Lung microvascular endothelial cell (primary cell): Measurements from ENCODE around the gene COPS4. TPM values are rescaled to one million over a fixed set of nuclear protein-coding genes. Genes with fewer than 3 reads are reported as not detected.
"Not testable (repeated sequence)": the region's sequence is repeated elsewhere in the genome, so short reads cannot be mapped to it uniquely, and the experiment has no call there.

ENCODE experiments used
- DNase-seq, 2 donors: peaks; one replicate each; pipeline versions ENCODE4 v3.0.0 to v3.0.0-alpha.2; 2010; ENCODE audit warnings: low read depth in 2 of 2
- total RNA-seq: library from RNA; depleted of rRNA; stranded (reverse); fragments of >200 nt; gene quantifications from 2 replicates; pipeline ENCODE4 v1.2.1, GENCODE V29; 2014

Gene COPS4
- total RNA-seq, 1 donor from 2014 or later, result 73.2 TPM

DNA sequence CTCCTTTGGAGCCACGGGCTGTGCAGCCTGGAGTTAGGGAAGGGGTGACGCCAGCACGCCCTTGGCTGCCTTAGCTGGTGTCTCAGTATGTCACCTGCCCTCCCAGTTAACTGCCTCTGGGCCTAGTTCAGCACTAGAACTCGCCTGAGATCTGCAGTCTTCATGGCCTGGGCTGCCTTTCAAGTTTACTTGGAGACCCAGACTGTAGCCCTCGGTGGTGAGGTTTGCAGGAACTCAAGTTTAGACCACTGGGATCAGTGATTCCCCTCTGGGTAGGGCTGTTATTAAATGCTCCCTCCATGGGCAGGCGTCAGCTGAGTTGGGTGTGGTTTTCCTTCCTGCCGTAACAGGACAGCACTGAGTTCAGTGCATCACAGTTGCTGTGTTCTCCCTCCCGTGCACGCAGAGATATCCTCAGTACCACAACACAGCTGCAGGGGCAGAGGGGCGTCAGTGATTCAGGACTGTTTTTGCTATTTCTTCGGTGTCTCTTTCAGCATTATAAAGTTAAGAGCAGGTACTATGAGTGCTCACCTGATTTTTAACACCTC is 49.0 kb downstream of the COPS4 start:
- DNase-seq, result peak; percentile 45 to 84

DNA sequence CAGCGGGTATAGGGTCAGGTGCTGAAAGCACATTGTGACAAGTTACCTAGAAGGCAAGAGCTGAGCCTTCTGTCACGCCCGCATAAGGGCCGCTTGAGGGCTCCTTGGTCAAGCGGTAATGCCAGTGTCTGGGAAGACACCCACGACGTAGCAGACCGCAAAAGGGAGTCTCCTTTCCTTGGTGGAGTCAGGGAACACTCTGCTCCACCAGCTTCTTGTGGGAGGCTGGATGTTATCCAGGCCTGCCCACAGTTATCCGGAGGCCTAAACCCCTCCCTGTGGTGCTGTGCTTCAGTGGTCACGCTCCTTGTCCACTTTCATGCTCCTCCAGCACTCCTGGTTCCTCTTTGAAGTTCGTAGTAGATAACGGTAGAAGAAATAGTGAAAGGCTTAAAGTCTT is 50.0 kb downstream of the COPS4 start:
- DNase-seq, result not testable (repeated sequence)

DNA sequence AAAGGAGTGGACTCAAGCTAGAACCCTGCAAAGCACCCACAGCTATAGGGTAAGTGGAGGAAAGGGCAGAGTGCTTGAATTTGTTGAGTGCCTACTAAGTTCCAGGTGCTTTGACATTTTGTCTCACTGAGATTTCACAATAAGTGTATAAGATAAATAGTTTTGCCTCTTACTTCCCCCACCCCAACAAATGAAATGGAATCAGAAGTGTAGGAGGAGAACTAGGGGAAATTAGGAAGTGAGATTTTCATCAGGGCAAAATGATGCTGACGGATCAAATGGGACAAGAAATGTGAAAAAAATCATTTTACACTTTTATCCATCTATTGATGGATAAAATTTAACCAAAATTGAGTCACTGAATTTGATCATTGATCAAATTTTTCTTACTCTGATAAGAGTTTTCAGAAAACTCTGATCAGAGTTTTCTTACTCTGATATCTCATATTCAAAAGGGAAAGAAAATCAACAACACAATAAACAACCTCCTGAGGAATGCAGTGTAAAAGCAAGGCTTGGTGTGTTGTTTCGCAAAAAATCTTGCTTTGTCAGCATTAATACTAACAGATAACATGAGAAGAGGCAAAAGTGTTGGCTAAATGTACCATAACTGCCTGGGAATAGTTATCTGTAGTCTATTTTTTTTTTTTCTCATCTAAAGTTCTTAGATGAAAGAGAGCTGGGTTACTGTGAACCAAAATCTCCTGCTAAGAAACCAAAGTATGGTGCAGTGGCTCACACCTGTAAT is 54.6 kb downstream of the COPS4 start:
- DNase-seq, result no peak

DNA sequence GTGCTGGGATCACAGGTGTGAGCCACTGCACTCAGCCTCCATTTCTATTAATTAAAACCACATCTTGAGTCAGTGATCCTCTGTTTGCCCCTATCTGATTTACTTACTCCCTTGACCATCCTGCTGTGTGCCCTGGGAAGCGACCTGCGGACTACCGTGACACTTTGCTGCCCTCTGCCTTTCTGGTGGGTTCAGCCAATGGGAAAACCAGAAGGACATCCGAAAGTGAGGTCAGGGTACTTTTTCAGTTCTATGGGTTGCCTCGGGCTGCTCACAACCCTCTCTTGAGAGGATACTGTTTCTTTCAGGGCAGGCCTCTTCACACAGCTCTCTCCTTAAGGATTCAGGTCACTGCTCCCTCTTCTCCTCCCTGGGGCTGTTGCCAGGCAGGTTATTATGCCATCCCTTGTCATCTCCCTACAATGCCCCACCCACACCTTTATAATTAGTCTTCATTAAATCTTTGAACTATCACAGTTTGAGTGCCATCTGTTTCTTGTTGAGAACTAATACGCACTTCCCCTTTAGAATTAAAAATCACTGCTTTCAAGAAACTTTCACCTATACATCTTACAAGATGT is 58.2 kb downstream of the COPS4 start:
- DNase-seq, result no peak

DNA sequence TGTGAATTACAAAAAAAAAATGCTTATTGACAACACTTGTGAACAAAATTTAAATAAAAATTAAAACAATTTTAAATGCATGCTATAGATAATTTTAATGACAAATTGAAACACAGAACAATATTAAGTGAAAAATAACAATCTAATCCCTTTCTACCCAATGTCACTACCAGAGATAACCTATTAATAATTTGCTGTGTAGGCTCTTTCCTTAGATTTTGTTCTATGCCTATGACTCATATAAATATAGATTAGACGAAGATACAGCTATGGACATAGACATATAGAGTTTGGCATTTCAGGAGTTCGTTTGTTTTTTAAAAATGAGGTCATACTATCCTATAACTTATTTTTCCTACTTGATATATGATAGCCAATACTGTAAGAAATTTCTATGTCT is 61.4 kb downstream of the COPS4 start:
- DNase-seq, result no peak

DNA sequence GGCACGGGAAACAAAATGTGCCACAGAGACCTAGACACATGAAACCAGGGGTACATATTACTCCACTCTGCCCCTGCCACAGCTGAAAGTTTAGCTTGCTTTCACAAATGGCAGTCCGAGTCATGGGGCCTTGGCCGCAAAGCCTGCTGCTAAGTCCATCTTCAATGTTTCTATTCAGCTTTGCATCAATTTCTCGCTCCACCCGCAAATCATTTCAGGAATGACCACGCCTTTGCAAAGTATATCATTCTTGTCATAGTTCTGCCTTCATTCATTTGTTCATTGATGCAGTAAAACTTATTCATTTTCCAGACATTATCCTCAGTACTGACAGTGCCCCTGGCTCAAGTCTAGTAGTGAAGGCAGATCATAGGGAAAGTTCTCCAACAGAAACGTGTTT is 70.0 kb downstream of the COPS4 start:
- DNase-seq, result no peak

DNA sequence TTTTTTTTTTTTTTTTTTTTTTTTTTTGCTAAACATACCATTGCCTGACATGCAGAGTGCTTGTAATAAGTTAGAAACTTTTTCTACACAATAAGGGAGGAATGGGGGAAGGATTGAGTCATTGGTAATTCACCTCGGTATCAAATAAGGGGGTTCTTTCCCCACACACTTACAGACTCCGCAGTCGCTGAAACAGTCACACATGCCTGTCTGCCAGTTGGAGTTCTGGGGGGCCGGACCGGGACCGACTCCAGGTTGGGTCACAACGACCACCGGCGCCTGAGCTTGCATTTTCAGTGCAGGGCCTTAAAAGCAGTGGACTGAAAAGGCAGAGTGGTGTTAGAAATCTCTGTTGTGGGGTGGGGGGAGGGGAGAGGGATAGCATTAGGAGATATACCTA is 72.6 kb downstream of the COPS4 start:
- no peak for DNase-seq

DNA sequence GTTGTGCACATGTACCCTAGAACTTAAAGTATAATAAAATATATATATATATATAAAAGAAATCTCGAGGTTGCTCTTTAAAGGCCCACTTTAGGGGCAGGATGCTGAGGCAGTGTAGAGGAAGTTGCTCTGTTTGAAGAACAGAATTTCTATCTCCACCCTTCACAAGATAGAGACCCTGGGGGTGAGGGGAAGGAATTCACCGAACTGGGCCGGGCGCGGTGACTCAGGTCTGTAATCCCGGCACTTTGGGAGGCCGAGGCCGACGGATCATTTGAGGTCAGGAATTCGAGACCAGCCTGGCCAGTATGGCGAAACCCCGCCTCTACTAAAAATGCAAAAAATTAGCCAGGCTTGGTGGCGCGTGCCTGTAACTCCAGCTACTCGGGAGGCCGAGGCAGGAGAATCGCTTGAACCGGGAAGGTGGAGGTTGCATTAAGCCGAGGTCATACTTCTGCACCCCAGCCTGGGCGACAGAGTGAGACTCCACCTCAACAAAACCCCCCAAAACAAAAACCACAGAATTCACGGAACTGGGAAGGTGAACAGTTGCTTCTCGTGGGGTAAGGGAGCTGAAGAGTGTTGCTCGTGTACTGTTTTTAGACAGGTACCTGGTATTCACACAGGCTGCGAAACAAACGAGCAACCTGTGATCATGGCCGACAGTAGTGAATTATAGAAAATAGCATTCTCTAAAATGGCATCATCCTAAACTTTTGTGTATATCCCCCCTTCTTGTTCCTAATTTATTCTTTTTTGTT is 73.3 kb downstream of the COPS4 start:
- DNase-seq, result no peak

DNA sequence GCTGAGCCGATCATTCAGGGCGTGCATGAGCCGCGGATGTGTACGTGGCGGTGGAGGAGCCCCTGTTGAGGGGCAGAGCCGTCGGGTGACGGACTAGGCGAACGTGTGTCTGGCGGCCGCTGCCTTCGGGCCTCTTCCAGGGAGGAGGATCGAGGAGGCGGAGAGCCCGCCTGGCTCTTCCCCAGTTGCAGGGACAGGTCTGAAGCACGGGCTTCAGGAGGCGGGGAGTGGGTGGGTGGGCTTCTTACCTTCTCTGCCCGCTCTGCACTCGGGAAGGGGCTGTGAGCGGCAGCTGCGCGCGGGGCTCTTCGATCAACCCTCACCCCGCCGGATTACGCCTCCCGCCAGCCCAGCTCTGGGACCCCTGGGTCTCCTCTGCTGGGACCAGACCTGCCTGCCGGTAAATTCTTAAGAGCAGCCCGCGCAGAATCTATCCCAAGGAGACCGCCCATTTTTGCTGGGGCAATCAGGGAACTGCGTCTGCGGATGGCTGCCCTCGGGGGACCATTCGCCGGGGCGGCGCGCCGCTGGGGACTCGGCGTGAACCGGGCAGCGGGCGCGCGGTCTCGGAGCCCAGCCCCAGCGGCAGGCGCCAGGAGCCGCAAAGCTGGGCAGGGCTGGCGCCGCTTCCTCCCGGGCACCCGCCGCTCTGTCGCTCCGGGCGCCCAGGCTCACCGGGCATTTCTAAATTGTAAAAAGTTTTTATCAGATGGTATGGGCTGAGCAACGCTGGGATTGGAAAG is 74.7 kb downstream of the COPS4 start:
- peak; percentile 19 to 43 for DNase-seq

DNA sequence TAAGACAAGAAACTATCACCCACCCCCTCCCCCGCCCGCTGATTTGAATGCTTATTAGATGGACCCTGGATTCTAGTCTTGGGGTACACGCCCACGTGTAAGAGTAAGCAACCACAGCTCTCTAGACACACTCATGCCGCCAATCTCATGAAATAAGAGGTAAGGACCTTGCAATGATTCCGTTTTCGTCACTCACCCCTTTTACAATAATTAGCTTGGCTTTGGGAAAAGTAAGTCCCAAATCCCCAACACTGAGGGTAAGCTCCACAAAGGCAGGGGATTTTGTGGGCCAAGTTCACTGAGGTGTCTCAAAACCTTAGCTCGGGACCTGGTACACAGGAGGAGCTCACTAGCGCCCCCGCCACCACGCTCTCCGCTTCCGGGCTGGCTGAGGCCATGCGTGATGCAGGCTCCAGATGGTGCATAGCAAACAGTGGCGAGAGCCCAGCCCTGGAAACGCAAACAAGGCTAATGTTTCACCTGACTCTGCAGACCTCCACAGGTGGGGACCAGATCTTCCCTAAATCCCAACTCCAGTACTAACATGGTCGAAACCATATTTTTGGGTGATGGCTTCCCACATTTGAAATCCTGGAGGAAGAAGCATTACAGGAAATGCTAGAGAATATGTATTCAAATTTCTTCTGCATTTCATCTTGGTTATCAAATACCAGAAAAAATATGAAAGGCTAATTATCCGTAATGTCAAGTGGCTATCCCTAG is 75.4 kb downstream of the COPS4 start:
- peak; percentile 73 to 81 for DNase-seq

DNA sequence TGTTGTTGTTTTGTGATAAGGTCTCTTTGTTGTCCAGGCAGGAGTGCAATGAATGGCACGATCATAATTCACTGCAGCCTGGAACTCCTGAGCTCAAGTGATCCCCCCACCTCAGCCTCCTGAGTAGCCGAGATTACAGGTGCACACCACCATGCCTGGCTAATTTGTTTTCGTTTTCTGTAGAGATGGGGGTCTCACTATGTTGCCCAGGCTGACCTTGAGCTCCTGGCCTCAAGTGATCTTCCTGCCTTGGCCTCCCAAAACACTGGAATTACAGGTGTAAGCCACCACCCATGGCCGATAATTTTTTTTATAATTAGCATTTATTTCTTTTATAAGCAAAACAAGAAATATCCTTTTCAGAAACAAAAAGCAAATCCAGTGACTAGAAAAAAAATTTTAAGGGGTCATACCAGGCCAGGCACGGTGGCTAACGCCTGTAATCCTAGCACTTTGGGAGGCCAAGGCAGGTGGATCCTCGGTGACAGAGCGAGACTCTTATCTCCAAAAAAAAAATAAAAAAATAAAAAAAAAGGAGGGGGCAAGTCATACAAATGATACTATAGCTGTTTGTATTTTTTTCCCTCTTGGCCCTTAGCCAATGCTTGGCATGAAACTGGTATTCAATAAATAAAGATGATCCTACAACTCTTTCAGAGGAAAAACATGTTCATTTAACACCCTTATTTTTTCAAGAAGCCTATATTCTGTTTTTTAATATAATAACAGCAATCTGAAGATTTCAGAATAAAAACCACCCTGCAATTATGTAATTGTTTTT is 76.2 kb downstream of the COPS4 start:
- no peak for DNase-seq

DNA sequence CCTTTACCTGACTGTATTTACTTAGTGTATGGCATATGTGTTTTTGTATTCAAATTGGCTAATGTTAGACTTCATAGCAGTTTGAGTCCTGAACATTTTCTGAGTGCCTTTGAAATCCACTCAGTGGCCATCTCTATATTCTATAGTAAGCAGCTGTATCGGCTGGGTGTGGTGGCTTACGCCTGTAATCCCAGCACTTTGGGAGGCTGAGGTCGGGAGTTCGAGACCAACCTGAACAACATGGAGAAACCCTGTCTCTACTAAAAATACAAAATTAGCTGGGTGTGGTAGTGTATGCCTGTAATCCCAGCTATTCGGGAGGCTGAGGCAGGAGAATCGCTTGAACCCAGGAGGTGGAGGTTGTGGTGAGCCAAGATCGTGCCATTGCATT is 76.8 kb downstream of the COPS4 start:
- DNase-seq, result not testable (repeated sequence)

DNA sequence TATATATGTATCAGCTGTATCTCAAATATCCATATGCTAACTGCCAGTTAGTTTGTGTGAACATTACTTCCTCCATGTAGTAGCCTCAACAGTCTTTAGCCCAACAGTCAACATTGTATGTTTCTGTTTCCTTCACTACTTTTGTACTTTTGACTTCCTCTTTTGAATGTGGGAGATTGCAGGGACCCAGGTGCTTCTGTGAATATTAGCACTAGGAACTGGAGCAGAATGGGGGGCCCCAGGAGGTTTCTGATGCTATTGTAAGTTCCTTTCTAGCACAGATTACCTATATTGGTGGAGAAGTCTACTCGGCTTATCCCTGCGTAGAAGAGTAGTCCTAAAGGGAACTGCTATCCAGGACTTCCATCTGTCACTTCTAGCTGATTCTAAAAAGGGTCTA is 77.2 kb downstream of the COPS4 start:
- no peak for DNase-seq

DNA sequence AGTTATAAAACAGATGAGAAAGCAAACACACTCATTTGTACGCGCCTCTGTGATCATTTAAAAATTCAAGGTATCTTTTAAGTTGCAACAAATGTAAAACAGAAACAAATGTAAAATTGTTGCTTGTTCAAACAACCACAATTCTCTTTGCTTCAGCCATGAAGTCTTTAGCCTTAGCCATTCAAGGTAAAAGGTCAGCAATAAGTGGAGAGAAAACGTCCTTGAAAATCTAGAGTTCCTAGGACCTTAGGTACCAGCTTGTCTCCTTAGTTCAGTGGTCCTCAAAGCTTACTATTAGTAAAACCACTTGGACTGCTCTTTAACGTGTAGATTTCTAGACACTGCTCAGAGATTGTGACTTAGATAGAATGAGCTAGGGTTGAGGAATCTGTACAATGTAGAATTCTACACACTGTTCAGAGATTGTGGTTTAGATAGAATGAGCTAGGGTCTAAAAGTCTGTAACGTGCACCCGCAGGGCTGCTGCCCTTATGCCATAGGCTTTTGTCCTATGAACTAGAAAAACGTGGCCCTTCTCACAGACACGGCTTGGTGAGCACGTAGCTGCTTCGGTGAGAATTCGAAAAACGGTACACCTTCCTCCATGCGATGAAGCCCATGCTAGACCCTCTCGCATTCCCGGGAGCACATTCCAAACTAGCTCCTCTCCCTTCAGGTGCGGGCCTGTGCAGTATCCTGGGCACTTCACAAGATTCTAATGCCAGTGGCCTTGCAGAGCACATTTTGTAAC is 77.9 kb downstream of the COPS4 start:
- no peak for DNase-seq

DNA sequence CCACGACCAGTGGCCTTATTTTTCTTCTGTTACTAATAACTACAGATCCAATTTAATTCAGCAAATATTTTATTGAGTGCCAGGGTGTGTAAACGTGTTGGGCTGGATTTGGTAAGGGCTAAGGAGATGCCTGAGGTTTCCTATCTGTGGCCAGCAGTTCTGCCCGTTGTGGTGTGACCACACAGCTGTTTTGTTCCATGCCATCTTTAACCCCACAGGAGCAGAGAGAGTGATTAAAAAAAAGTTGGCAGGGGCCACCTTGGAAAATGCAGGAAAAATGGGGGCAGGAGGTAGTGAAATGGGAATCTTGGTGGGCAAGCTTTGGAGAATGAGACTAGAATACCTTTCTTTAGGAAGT is 78.4 kb downstream of the COPS4 start:
- no peak for DNase-seq

DNA sequence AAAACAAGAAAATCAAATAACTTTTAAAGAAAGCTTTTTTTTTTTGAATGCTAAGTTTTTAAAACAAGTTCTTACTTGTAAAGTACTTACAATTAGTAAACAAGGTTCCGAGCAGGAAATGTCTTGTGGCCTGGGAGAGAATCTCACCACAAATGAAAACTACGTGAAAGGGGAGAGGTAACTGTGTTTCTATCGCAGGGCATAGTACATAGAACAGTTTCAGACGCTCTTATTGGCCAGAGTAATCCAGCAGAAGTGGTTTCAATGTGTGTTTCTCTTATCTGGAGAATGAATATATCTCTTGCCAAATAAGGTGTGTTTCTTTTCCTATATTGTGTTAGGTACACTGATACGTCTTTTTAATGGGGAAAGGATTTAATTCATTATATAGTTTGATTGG is 79.6 kb downstream of the COPS4 start, which contains the start of gene PLAC8:
TSS of gene PLAC8 (minus strand) at position 154 of the 400 bp plus-strand sequence. CDS start 6,808 bp downstream, outside the sequence.
- no peak for DNase-seq

DNA sequence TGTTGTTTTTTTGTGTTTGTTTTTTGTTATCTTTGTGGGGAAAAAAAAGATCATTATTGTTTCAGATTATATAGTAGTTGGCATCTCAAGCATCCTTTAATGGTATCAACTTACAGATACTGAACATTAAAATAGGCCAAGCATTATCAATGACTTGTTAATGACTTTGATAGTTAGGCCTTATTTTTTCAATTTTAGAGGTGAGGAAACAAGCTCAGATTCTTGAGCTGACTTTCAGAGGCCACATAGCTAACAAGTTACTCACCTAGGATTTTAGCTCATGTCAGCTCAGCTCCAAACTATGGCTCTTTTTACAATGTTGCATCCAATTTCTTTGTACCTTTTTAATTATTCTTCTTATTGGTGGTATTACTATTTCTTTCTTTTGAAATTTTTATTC is 80.0 kb downstream of the COPS4 start:
- no peak for DNase-seq

DNA sequence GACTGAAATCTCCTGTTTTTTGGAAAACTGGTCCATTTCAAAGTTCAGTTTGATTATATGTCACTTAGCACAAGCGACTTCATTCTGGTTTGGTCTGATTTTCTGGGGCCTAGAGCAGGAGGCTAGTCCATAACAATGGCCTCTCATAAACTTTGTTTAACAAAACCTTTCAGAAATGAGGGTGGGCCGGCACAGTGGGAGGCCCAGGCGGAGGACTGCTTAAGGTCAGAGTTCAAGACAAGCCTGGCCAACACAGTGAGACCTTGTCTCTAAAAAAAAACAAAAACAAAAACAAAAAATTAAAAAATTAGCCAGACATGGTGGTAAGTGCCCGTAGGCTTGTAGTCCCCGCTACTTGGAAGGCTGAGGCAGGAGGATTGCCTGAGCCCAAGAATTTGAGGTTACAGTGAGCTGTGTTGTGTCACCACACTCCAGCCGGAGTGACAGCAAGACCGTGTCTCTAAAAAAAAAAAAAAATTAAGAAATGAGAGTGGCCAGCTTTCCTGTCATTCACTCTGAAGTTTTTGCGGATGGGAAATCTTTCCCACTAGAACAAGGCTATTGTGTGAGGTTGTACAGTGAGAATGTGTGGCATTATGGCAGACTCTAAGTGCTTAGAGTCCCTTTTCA is 80.8 kb downstream of the COPS4 start:
- no peak for DNase-seq

DNA sequence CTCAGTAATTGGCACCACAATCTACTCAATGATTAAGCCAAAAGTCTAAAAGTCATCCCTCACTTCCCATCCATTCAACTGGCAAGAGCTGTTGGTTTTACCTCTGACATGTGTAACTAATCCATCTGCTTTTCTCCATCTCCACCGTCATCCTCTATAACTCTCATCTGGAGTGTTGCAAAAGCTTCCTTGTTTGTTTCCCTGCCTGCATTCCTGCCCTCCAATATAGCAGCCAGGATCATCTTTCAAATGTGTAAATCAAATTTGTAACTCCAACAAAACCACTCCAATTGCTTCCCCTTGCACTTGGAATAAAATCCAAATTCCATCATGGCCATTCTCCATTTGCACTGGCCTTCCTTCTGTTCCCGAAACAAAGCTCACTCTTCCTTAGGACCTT is 83.9 kb downstream of the COPS4 start:
- no peak for DNase-seq
